GM18526 (cell line): ENCODE measurements around the gene DENND4B.

Source experiments
- POLR2A ChIP-seq: IDR thresholded peaks from 3 replicates; pipeline ENCODE4 v1.6.1; 2011; ENCODE audit not compliant: insufficient read length; ENCODE audit errors: extremely low read depth

DENND4B gene

DNA sequence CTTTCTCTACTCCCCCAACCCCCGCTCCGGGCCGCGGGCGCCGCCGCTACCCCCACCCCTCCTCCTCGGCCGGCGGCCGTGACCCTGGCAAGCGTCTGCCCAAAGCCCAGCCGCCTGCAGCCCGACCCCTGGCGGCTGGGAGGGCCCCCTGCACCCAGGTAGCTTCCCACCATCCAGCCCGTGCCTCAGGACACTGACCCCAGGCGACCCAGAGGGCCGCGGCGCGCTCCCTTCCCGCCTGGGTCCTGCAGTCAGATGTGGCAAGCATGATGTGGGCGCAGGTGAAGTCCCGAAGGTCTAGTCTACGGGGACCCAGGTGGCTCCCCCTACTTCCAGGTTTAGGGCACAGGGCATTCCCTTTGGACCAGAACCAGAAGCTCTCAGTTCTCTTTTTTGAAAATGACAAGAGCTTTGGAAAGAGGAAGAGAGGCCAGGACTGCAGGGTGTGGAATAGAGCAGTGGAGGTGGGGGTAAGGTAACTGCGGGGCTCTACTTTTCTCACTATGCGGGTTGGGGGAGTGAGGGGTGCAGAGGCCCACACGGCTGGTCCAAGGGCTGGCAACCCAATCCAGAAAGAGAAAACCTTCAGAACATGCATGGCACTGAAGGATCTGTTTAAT, at the start of gene DENND4B:
DENND4B (minus strand) TSS at position 97 of the 620 bp plus-strand sequence. CDS start 2,344 bp downstream, outside the sequence.
- peak; percentile 22 for TF ChIP-seq POLR2A

DNA sequence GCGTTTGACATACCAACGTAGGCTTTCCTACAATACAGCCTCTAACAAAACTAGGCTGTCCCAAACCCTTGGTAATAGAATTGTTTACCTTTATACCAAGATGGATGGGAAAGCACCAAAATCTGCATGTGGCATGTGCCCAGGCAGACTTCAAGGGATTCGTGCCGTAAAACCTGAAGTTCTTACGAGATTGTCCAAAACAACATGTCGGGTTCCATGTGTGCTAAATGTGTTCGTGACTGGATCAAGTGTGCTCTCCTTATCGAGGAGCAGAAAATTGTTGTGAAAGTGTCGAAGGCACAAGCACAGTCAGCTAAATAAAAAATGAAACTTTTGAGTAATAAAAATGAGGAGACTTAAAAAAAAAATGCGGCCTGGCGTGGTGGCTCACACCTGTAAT, 49.1 kb upstream of the DENND4B start:
- no peak for TF ChIP-seq POLR2A

DNA sequence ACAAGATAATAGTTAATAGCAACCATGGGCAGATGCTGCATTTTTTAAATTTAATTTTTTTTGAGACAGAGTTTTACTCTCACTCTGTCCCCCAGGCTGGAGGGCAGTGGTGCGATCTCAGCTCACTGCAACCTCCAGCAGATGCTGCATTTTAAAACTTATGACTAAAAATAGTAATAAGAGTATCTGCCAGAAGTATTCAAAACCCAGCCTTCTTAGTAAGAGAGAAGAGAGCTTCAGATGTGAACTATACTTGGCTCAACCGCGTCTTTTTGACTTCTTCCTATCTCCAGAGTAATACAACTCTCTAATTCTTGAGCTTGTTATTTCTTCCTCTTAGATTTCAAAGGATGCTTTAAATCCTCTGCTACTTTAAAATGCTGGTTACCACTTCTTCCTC, 48.7 kb upstream of the DENND4B start:
- TF ChIP-seq POLR2A = no peak

GRCh38 chr1:153991806-153992205, 45.3 kb upstream of the DENND4B start:
- no peak for TF ChIP-seq POLR2A

GRCh38 chr1:153991151-153991630, 44.7 kb upstream of the DENND4B start:
- TF ChIP-seq POLR2A = no peak

- peak; percentile 100 for TF ChIP-seq POLR2A
Measured at GRCh38 chr1:153990468-153991150, 44.1 kb upstream of the DENND4B start, which contains the start of gene RPS27. Gene RPS27, plus strand, starts transcription at chr1:153990762. Its CDS starts 35 bp downstream, at chr1:153990797.

DNA sequence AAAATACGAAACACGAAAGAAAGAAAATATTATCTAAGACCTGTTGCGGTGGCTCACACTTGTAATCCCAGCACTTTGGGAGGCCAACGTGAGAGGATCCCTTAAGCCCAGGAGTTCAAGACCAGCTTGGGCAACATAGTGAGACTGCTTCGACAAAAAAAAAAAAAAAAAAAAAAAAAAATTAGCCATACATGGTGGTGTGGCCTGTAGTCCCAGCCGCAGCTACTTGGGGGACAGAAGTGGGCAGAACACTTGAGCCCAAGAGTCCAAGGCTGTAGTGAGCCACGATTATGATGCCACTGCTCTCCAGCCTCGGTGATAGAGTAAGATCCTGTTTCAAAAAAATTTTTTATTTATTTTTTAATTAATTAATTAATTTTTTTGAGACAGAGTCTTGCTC, 41.1 kb upstream of the DENND4B start:
- no peak for TF ChIP-seq POLR2A

GRCh38 chr1:153985941-153986761, 39.6 kb upstream of the DENND4B start, which contains the start of gene RAB13:
Gene RAB13, minus strand, starts transcription at chr1:153986339. Its CDS starts 103 bp downstream, at chr1:153986236.
- TF ChIP-seq POLR2A = no peak

DNA sequence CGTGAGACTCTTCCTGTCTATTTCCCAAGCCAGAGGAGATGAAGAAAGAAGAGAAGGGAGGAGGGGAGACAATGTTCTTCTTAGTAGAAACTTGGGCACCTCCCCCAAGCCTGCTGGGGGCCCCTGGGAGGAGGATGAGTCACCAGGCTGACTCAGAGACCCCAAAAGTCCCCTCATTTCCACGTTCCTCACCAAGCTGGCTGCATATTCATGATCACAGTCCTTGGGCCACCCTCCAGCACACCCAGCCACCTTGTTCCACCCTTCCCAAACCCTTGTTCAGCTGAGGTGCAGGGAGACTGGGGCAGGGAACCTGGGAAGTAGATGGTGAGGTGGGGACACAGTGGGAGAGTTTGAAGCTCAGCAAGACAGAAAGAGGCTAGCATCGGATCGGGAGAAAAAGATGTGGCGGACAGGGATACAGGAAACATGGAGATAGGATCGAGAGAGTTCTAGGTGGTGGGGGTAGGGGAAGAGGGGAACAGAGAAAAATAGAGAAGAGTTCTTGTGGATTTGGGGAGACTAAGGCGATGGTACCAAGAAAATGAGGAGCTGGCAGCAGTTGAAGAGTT, 38.9 kb upstream of the DENND4B start:
- TF ChIP-seq POLR2A = no peak

- TF ChIP-seq POLR2A = no peak
Measured at GRCh38 chr1:153984123-153984894, 37.8 kb upstream of the DENND4B start.

- TF ChIP-seq POLR2A = no peak
Measured at GRCh38 chr1:153978274-153978909, 31.9 kb upstream of the DENND4B start.

DNA sequence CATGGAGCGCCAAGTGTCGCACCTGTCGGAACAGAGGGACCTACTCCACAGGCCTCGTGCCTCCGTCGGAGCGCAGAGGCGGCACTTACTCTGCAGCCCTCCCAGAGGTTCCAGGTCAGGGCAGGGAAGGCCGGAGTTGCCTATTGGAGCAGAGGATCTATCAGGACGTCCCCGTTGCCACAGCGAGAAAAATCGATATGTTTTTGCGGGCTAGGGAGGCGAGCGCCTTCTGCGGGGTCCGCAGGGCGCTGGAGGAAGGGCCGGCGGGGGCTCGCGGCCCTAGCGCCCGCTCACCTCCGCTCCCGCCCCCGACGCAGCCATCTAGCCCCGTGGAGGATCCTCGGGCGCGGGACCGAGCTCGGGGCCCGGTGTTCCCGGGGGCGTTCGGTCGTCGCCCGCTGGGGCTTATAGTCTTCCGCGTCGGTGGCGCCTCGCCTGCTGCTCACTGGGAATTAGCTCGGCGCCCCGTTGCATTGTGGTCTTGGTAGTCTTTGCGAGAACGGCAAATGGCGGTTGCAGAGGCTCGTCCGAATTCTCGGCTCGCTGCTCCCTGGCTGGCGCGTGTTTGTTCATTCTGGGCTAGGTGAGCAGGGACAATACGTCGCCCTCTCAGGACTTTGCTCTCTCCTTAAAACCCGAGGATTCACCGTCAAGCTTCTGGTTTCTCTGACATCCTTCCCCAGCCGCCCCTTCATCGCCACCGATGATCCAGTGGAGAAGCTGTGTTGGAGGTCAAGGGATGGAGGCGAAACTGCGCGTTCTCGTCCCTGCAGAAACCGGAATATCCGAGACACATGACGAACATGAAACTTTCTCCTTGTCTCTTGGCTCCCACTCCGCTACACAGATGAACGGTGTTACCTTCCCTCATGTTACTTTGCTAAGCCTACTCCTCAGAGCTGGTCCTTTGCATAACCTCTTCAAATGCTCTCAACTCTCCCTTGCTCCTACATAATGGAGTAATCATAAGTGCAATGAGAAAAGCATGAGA, 31.0 kb upstream of the DENND4B start, which contains the start of gene JTB:
JTB (minus strand) TSS at position 425 of the 991 bp plus-strand sequence; CDS start at position 3, 422 bp downstream.
- peak; percentile 89 for TF ChIP-seq POLR2A

- TF ChIP-seq POLR2A = no peak
Measured at GRCh38 chr1:153976819-153977249, 30.3 kb upstream of the DENND4B start.

DNA sequence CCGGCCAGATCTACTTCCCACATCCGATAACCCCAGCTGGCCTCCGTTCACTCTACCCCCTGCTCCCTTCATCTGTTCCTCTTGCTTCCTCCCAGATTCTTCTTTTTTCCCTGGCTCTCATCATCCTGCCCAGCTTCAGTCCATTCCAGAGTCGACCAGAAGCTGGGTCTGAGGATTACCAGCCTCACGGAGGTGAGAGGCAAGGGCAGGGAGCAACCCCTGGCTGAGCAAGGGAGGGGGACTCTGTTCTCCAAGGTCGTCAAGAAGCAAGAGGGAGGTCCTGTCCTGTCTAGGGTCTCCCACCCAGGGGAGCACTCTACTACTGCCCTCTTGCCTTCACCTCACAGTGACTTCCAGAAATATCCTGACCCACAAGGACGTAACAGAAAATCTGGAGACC, 27.0 kb upstream of the DENND4B start:
- TF ChIP-seq POLR2A = no peak
